HS-27A (cell line): ENCODE measurements around the gene NAA80.
"Not testable (repeated sequence)": the region's sequence is repeated elsewhere in the genome, so short reads cannot be mapped to it uniquely, and the experiment has no call there.

ENCODE experiments used
- DNase-seq: peaks from one replicate; pipeline ENCODE4 v3.0.0-alpha.2; 2012; ENCODE audit warnings: low read depth, missing footprints

Gene NAA80

GRCh38 chr3:50269977-50270413 is 29.2 kb downstream of the NAA80 start:
- DNase-seq = no peak

- DNase-seq = no peak
Observed at GRCh38 chr3:50269460-50269859, 29.7 kb downstream of the NAA80 start.

GRCh38 chr3:50268703-50269451 is 30.3 kb downstream of the NAA80 start, which contains the start of gene SEMA3B:
TSS of gene SEMA3B (plus strand) at chr3:50269147. CDS start at chr3:50269241, 94 bp downstream.
- no peak for DNase-seq

GRCh38 chr3:50268276-50268675 is 30.9 kb downstream of the NAA80 start:
- DNase-seq = no peak

GRCh38 chr3:50267280-50267913 is 31.8 kb downstream of the NAA80 start:
- DNase-seq = no peak

- no peak for DNase-seq
Observed at GRCh38 chr3:50266836-50267235, 32.4 kb downstream of the NAA80 start.

GRCh38 chr3:50266017-50266416 is 33.2 kb downstream of the NAA80 start:
- DNase-seq = no peak

- DNase-seq = no peak
Observed at GRCh38 chr3:50265571-50265970, 33.6 kb downstream of the NAA80 start.

GRCh38 chr3:50264964-50265485 is 34.2 kb downstream of the NAA80 start:
- no peak for DNase-seq

GRCh38 chr3:50264383-50264963 is 34.7 kb downstream of the NAA80 start:
- peak; percentile 91 for DNase-seq

- DNase-seq = no peak
Observed at GRCh38 chr3:50263478-50264382, 35.5 kb downstream of the NAA80 start.

- no peak for DNase-seq
Observed at GRCh38 chr3:50262778-50263177, 36.4 kb downstream of the NAA80 start.

- DNase-seq = not testable (repeated sequence)
Observed at GRCh38 chr3:50262200-50262599, 37.0 kb downstream of the NAA80 start.

- DNase-seq = no peak
Observed at GRCh38 chr3:50261505-50261904, 37.7 kb downstream of the NAA80 start.

GRCh38 chr3:50260942-50261441 is 38.2 kb downstream of the NAA80 start:
- DNase-seq = no peak

- DNase-seq = no peak
Observed at GRCh38 chr3:50260027-50260941, 38.9 kb downstream of the NAA80 start.

GRCh38 chr3:50259432-50260026 is 39.7 kb downstream of the NAA80 start:
- DNase-seq = no peak

- no peak for DNase-seq
Observed at GRCh38 chr3:50258979-50259378, 40.2 kb downstream of the NAA80 start.

GRCh38 chr3:50258029-50258680 is 41.0 kb downstream of the NAA80 start:
- no peak for DNase-seq
